Adrenal gland (tissue), 12 donors: ENCODE results near the gene ARFGAP1. TPM values are rescaled to one million over a fixed set of nuclear protein-coding genes. Genes with fewer than 3 reads are reported as not detected.

Source experiments
- DNase-seq, 7 donors: peaks; one replicate each; pipeline ENCODE4 v3.0.0-alpha.2; 2019 to 2020
- H3K27ac ChIP-seq, 5 donors: fragments of 200-600 bp; sonication (generic) in 4 of 5; 1 replicate in 3 of 5; 2 replicates in 2 of 5; pipeline versions ENCODE4 v1.5.1 to v1.8.0; 2016 to 2020; ENCODE audit warnings: mild to moderate bottlenecking in 1 of 5
- H3K27me3 ChIP-seq: fragments of 200-600 bp; 2 replicates; pipeline ENCODE4 v1.8.0; 2021
- H3K36me3 ChIP-seq, 2 donors: fragments of 200-600 bp; replicated peaks in 1 of 2; 1 replicate in 1 of 2; 2 replicates in 1 of 2; pipeline versions ENCODE4 v1.5.1 to v1.8.0; 2018 to 2022
- H3K4me1 ChIP-seq, 2 donors: fragments of 200-600 bp; replicated peaks in 1 of 2; 1 replicate in 1 of 2; 2 replicates in 1 of 2; pipeline versions ENCODE4 v1.5.1 to v1.8.0; 2018 to 2021
- H3K4me3 ChIP-seq, 4 donors: fragments of 200-600 bp; sonication (generic) in 3 of 4; one replicate each; pipeline ENCODE4 v1.5.1; 2016 to 2018
- H3K9me3 ChIP-seq, 3 donors: fragments of 200-600 bp; sonication (generic) in 1 of 3; replicated peaks in 1 of 3; 1 replicate in 2 of 3; 2 replicates in 1 of 3; pipeline versions ENCODE4 v1.5.1 to v1.8.0; 2016 to 2021
- POLR2A ChIP-seq, 2 donors: fragments of 450-650 bp; IDR thresholded peaks; one replicate each; pipeline ENCODE4 v1.6.1; 2017; ENCODE audit warnings: antibody characterized with exemption in 2 of 2, mild to moderate bottlenecking in 2 of 2, moderate library complexity in 1 of 2
- WGBS, 4 donors: extraction: QIAGEN DNeasy Blood & Tissue Kit in 2 of 4; methylation state at CpG; one replicate each; pipeline versions ENCODE4 v1.1.5 to v1.1.7; 2013 to 2017; 5-methylcytosine and 5-hydroxymethylcytosine counted together
- intact Hi-C, 2 donors: fragments of 100-400 bp; cut with DNase I; formaldehyde crosslinking; loops; one replicate each; pipeline versions ENCODE4 v1.14.1 to v1.15.0; 2022 to 2023
- polyA plus RNA-seq, 3 donors: library from polyadenylated mRNA; stranded (reverse); fragments of 200-250 nt in 2 of 3; fragments of 350-450 nt in 1 of 3; fragmentation: Illumina TruSeq in 1 of 3; extraction: RNeasy Lipid Tissue Mini Kit (QIAGEN cat#74804) in 1 of 3; gene quantifications; one replicate each; pipeline ENCODE4 v1.2.3, GENCODE V29; 2013 to 2014
- total RNA-seq, 9 donors: library from RNA; depleted of rRNA in 4 of 9; stranded (reverse); fragments of >200 nt in 4 of 9; fragments of 120-200 nt in 1 of 9; fragmentation: NEBNext Ultra II Directional in 1 of 9; extraction: Animal tissue kit (Norgen Biotek cat#: 25700) in 1 of 9; gene quantifications; one replicate each; pipeline versions ENCODE4 v1.1.0 to v1.2.4, GENCODE V29; 2013 to 2023
- TF ChIP-seq, protein P1 (sequence below), 6 experiments: fragments of 450-650 bp in 4 of 6; fragments of 200-600 bp in 2 of 6; sonication (generic) in 1 of 6; IDR thresholded peaks; 1 replicate in 5 of 6; 2 replicates in 1 of 6; pipeline versions ENCODE4 v1.5.1 to v1.8.0; 2016 to 2021; ENCODE audit warnings: antibody characterized with exemption in 6 of 6, mild to moderate bottlenecking in 2 of 6, moderate library complexity in 1 of 6
- donor health status: healthy with polysubstance abuse.
- donor health status: Bipolar disorder and iron deficiency.
- donor health status: DM: yes; HTN: yes; CAD: no.
- donor health status: DM: no; HTN: no; CAD: no.
- donor health status: DM: no; HTN: no; CAD: no.
- donor health status: DM: yes; HTN: yes; CAD: no.

ARFGAP1 gene
- total and polyA plus RNA-seq, 12 donors = 13.0 to 286 (median 61.5) TPM

DNA sequence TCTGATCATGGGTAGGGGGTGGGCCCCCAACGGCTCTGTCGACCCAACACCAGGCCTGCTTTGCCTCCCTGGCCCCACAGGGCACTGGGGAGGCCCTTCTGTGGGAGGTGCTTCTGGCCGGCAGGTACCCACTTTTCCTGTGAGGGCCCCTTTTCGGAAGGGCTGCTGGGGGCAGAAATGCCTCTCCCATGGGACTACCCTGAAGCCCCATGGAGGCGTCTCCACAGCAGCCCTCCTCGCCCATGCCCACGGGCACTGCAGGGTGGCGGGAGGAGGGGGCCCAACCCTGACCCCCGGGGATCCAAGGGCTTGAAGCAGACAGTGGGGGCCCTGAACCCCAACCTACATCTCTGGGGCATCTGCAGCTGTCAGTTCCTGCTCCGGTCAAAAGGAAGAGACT lies 34.6 kb upstream of the ARFGAP1 start:
- intact Hi-C loops = no loop called here
- no peaks in the 10 kb centered on the region for H3K36me3 ChIP-seq
- no peaks in the 10 kb centered on the region for H3K27me3 ChIP-seq
- H3K27ac ChIP-seq = no peak overlapping the region
- H3K4me1 ChIP-seq = no peaks in the 10 kb centered on the region
- no peak overlapping the region for H3K4me3 ChIP-seq
- WGBS, 4 donors = 61 to 79% (median 71%) methylated on average over 3 to 10 of the region's 10 CpGs
- H3K9me3 ChIP-seq = no peaks in the 10 kb centered on the region
- DNase-seq = no peak
- TF ChIP-seq, protein P1, sequence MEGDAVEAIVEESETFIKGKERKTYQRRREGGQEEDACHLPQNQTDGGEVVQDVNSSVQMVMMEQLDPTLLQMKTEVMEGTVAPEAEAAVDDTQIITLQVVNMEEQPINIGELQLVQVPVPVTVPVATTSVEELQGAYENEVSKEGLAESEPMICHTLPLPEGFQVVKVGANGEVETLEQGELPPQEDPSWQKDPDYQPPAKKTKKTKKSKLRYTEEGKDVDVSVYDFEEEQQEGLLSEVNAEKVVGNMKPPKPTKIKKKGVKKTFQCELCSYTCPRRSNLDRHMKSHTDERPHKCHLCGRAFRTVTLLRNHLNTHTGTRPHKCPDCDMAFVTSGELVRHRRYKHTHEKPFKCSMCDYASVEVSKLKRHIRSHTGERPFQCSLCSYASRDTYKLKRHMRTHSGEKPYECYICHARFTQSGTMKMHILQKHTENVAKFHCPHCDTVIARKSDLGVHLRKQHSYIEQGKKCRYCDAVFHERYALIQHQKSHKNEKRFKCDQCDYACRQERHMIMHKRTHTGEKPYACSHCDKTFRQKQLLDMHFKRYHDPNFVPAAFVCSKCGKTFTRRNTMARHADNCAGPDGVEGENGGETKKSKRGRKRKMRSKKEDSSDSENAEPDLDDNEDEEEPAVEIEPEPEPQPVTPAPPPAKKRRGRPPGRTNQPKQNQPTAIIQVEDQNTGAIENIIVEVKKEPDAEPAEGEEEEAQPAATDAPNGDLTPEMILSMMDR (IDR thresholded peaks at IDR 0.05) = no peak
- TF ChIP-seq POLR2A (IDR thresholded peaks at IDR 0.05) = no peak

DNA sequence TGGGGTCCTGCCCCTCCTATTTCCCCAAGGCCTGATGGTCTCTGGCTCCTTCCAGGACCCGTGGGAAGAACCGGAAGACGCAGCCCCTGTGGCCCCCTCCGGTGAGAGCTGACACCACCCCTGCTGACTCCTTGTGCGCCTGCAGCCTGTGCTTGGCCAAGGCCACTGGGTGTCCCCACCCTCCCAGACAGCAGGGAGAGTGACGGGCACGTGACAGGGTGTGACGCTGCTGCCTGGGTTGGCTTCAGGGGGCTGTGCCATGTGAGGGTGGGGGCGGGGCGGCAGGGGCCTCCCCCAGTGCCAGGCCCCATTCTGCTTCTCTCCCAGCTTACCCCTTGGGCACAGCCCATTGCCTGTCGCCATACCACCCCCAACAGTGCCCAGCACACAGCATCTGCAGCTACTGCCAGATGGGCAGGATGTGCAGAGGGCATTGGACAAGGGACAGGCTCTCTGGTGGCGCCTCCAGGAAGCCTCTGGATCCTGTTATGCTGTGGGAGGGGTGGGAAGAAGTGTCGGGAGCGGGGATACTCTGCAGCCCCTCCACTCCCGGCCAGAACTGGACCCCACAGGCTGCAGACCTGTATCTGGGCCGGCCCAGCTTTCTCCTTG lies 34.0 kb upstream of the ARFGAP1 start:
- TF ChIP-seq, protein P1 (IDR thresholded peaks at IDR 0.05) = no peak
- TF ChIP-seq POLR2A (IDR thresholded peaks at IDR 0.05) = no peak
- peak in 1 of 7 donors; percentile 21 for DNase-seq
- no peaks in the 10 kb centered on the region for H3K9me3 ChIP-seq
- no peak overlapping the region for H3K4me3 ChIP-seq
- H3K4me1 ChIP-seq = no peaks in the 10 kb centered on the region
- H3K27ac ChIP-seq = no peak overlapping the region
- intact Hi-C loops = no loop called here
- 35 to 63% (median 41%) methylated on average over 4 to 16 of the region's 16 CpGs for WGBS, 4 donors
- no peaks in the 10 kb centered on the region for H3K36me3 ChIP-seq
- no peaks in the 10 kb centered on the region for H3K27me3 ChIP-seq

DNA sequence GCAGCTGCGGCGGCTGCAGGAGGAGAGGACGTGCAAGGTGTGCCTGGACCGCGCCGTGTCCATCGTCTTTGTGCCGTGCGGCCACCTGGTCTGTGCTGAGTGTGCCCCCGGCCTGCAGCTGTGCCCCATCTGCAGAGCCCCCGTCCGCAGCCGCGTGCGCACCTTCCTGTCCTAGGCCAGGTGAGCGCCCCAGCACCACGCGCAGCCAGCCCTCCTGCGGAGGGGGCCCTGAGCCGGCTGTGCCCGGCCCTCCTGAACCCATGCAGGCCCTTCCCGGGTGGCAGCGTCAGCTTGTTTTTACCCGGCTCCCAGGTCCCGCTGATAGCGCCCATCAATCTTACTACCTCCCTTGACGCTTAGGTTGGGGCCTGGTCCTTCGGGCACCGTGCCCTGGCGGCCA lies 33.2 kb upstream of the ARFGAP1 start:
- Histone ChIP-seq H3K27me3 (no peaks in the 10 kb centered on the region), H3K4me1 (no peaks in the 10 kb centered on the region), H3K27ac (no peak overlapping the region), H3K36me3 (no peaks in the 10 kb centered on the region), H3K9me3 (no peaks in the 10 kb centered on the region), H3K4me3 (no peak overlapping the region)
- DNase-seq = no peak
- intact Hi-C loops = no loop called here
- WGBS, 4 donors = 84 to 91% (median 89%) methylated on average over 11 to 30 of the region's 30 CpGs
- no peak for TF ChIP-seq POLR2A (IDR thresholded peaks at IDR 0.05)
- TF ChIP-seq, protein P1 (IDR thresholded peaks at IDR 0.05) = no peak

DNA sequence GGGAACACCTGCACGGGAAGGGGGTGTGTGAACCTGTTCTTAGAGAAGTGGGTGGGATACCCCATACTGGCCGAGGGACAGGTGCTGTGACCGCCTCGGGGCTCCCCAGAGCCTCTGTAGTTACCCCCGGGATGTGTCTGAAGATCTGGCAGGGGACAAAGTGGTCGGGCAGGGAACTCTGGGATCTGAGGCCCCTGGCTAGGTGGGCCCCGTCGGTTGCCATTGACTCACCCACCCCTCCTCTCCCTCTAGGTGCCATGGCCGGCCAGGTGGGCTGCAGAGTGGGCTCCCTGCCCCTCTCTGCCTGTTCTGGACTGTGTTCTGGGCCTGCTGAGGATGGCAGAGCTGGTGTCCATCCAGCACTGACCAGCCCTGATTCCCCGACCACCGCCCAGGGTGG lies 32.6 kb upstream of the ARFGAP1 start:
- Histone ChIP-seq H3K27me3 (no peaks in the 10 kb centered on the region), H3K27ac (no peak overlapping the region), H3K4me1 (no peaks in the 10 kb centered on the region), H3K36me3 (no peaks in the 10 kb centered on the region), H3K4me3 (no peak overlapping the region), H3K9me3 (no peaks in the 10 kb centered on the region)
- WGBS, 4 donors = 67 to 93% (median 81%) methylated on average over 1 to 11 of the region's 11 CpGs; no CpG with 5 or more reads in 1 of the 4 donors
- DNase-seq = no peak
- TF ChIP-seq, protein P1 (IDR thresholded peaks at IDR 0.05) = no peak
- no peak for TF ChIP-seq POLR2A (IDR thresholded peaks at IDR 0.05)
- intact Hi-C loops = no loop called here
